NCI-H1694 (cell line): ENCODE measurements around the gene UBTF.
"Not testable (repeated sequence)": the region's sequence is repeated elsewhere in the genome, so short reads cannot be mapped to it uniquely, and the experiment has no call there.

ENCODE experiments used
- DNase-seq: peaks from one replicate; lab custom pipeline; 2025; lab: John Stamatoyannopoulos, UW

The UBTF gene

GRCh38 chr17:44241106-44241624, 21.7 kb upstream of the UBTF start:
- DNase-seq = no peak

GRCh38 chr17:44237886-44238285, 18.4 kb upstream of the UBTF start:
- not testable (repeated sequence) for DNase-seq

GRCh38 chr17:44236444-44236991, 17.0 kb upstream of the UBTF start:
- no peak for DNase-seq

GRCh38 chr17:44235583-44235936, 16.1 kb upstream of the UBTF start:
- DNase-seq = no peak

- DNase-seq = no peak
These were observed 14.1 kb upstream of the UBTF start for GRCh38 chr17:44233582-44233981.

GRCh38 chr17:44232061-44232460, 12.6 kb upstream of the UBTF start:
- no peak for DNase-seq

- DNase-seq = no peak
These were observed 10.7 kb upstream of the UBTF start for GRCh38 chr17:44230140-44230539.

GRCh38 chr17:44229090-44229489, 9.6 kb upstream of the UBTF start:
- no peak for DNase-seq

- no peak for DNase-seq
These were observed 4.1 kb upstream of the UBTF start for GRCh38 chr17:44223541-44224071.

- DNase-seq = peak; percentile 80
These were observed 2.8 kb upstream of the UBTF start for GRCh38 chr17:44222112-44222869.

- DNase-seq = no peak
These were observed 2.3 kb upstream of the UBTF start for GRCh38 chr17:44221862-44222111.

- peak; percentile 70 for DNase-seq
These were observed 1.8 kb upstream of the UBTF start for GRCh38 chr17:44221084-44221861.

GRCh38 chr17:44220213-44221083, 973 bp upstream of the UBTF start:
- DNase-seq = no peak

GRCh38 chr17:44219108-44219615, 313 bp downstream of the UBTF start:
- DNase-seq = no peak

- peak; percentile 87 for DNase-seq
These were observed 949 bp downstream of the UBTF start for GRCh38 chr17:44218344-44219107.

GRCh38 chr17:44217738-44218343, 1.6 kb downstream of the UBTF start:
- no peak for DNase-seq

GRCh38 chr17:44216694-44217093, 2.8 kb downstream of the UBTF start:
- no peak for DNase-seq

GRCh38 chr17:44216173-44216572, 3.3 kb downstream of the UBTF start:
- no peak for DNase-seq

- no peak for DNase-seq
These were observed 4.6 kb downstream of the UBTF start for GRCh38 chr17:44214896-44215295.

GRCh38 chr17:44214230-44214494, 5.3 kb downstream of the UBTF start:
- DNase-seq = no peak
